T-helper 1 cell treated with Interleukin-12 subunit alpha and Interleukin-12 subunit beta and Interleukin-4 antibody, amounts not matched to agents 30 μg/mL and 1 μg/mL, for 36 hours (primary cell): ENCODE measurements around the gene NEDD9.

Source experiments
- H3K27ac Mint-ChIP-seq: one replicate; pipeline ENCODE4 v1.8.0; 2021; ENCODE audit warnings: mild to moderate bottlenecking, mixed read lengths
- H3K27me3 Mint-ChIP-seq: one replicate; pipeline ENCODE4 v1.8.0; 2021; ENCODE audit warnings: low read depth, mixed read lengths
- H3K36me3 Mint-ChIP-seq: one replicate; pipeline ENCODE4 v1.8.0; 2021; ENCODE audit warnings: low read depth, mixed read lengths
- H3K4me1 Mint-ChIP-seq: one replicate; pipeline ENCODE4 v1.8.0; 2021; ENCODE audit warnings: low read depth, mixed read lengths
- H3K4me3 Mint-ChIP-seq: one replicate; pipeline ENCODE4 v1.8.0; 2021; ENCODE audit warnings: mild to moderate bottlenecking, moderate library complexity, mixed read lengths
- H3K9me3 Mint-ChIP-seq: one replicate; pipeline ENCODE4 v1.8.0; 2021; ENCODE audit warnings: mixed read lengths

NEDD9 gene

DNA sequence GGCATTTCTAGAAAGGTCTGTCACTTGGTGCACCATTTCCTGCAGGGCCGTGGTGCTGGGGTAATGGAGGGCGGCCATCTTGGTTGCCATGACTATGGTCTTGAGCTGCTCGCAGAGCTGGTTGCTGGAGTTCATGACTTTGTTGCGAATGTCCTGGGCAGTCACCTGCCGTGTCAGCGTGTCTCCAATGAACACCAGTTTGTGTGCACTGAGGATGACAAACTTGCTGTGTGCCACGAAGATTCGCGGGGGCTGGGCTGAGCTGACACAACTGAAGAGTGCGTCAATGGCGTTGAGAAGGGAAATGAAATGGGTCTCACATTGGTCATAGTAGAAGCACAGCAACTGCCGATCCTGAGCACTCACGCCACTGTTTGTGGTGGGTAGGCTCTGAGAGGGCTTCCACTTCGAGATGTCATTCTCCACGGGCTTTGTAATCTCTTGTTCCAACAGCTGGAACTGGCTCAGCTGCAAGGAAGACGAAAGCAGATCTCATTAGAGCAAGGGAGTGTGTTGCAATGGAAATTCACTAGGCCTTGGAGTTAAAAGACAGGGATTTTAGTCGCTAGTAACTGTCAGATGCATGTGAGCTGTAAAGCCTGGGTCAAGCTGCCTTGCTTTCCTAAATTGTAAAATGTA, 47.1 kb downstream of the NEDD9 start:
- Mint-ChIP-seq H3K9me3 (no peaks in the 10 kb centered on the region), H3K27me3 (no peaks in the 10 kb centered on the region), H3K27ac (no peak overlapping the region), H3K4me3 (no peak overlapping the region), H3K36me3 (peaks cover 78% of the 10 kb centered on the region), H3K4me1 (peaks cover 2% of the 10 kb centered on the region)

DNA sequence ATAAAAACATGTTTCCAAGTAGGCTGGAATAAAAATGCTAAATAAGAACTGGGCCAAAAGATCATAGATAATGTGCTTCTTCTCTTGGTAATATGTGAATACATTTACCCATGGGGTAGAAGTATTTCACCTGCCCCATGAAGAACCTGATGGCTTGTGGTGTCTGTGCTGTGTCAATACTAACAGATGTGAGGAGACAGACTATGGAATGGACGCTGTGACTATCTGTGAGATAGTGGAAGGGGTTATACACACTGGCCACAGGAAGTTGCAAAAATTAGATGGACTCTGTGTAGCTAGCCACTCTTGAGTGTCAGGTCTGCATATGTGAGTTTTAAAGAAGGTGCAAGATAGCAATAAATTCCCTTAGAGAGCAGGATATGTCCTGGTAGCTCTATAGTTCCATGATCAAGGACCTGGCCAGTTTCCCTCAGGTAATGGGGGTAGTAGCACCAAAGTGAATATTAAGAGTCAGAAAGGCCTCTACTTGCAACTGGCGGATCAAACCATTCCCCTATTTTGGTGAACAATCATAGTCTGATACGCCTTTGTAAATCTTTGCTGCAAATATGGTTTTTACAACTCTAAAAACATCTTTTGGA, 48.6 kb downstream of the NEDD9 start:
- Mint-ChIP-seq H3K4me3 (no peak overlapping the region), H3K27ac (no peak overlapping the region), H3K27me3 (no peaks in the 10 kb centered on the region), H3K9me3 (no peaks in the 10 kb centered on the region), H3K36me3 (peaks cover 71% of the 10 kb centered on the region), H3K4me1 (peaks cover 2% of the 10 kb centered on the region)

DNA sequence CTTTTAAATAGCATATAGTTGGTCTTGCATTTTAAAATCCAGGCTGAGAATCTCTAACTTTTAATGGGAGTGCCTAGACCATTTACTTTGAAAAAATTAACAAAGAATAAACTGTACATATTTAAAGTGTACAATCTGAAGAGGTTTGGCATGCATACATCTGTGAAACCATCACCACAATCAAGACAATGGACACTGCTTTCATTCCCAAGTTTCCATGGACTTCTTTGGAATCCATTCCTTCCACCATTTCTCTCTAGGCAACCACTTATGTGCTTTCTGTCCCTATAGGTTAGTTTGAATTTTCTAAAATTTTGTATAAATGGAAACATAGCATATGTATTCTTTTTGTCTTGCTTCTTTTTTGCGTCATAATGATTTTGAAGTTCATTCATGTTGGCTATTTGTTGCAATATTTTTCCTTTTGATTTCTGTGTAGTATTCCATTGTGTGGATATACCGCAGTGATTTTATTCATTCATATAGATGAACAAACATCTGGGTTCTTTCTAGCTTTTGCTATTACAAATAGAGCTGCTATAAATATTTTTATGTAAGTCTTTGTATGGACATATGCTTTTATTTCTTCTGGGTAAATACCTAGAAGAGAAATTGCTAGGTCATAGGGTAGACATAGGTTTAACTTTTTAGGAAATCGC, 50.9 kb downstream of the NEDD9 start:
- H3K9me3 Mint-ChIP-seq = no peaks in the 10 kb centered on the region
- H3K4me3 Mint-ChIP-seq = no peak overlapping the region
- H3K36me3 Mint-ChIP-seq = peaks cover 50% of the 10 kb centered on the region
- H3K27me3 Mint-ChIP-seq = no peaks in the 10 kb centered on the region
- H3K4me1 Mint-ChIP-seq = peaks cover 2% of the 10 kb centered on the region
- H3K27ac Mint-ChIP-seq = no peak overlapping the region

DNA sequence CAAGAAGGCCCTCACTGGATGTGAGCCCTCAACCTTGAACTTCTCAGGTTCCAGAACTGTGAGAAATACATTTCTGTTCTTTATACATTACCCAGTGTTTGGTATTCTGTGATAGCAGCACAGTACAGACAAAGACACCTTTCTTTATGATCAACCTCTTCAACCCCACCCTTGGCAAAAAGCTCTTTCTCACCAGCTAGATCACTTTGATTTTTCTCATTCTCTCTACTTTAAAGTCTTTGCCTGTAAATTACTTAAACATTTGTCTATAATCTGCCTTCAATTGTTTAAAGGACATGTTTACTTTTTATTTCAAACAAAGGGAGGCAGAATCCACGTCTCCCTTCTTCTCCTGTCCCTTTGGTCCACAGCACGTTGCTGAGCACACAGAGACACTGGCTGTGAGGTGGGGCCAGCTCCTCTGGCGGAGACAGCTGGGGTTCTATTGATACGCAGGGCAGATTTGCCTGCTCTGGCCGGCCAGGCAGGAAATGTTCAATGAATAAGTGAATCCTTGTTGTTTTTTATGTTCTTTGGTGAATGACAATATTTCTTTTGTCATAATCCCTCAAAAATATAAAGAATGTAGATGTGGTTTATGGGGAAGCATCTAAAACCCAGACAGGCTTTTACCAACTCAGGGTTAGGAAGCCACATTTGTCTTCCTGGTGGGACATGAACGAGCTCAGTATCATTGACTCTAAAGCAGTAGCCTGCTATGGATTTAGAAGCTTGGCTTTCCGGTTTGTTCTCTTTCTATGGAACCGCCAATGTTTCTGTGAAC, 52.9 kb downstream of the NEDD9 start:
- H3K9me3 Mint-ChIP-seq = no peaks in the 10 kb centered on the region
- no peaks in the 10 kb centered on the region for H3K27me3 Mint-ChIP-seq
- peaks cover 2% of the 10 kb centered on the region for H3K4me1 Mint-ChIP-seq
- no peak overlapping the region for H3K27ac Mint-ChIP-seq
- no peak overlapping the region for H3K4me3 Mint-ChIP-seq
- peaks cover 35% of the 10 kb centered on the region for H3K36me3 Mint-ChIP-seq

DNA sequence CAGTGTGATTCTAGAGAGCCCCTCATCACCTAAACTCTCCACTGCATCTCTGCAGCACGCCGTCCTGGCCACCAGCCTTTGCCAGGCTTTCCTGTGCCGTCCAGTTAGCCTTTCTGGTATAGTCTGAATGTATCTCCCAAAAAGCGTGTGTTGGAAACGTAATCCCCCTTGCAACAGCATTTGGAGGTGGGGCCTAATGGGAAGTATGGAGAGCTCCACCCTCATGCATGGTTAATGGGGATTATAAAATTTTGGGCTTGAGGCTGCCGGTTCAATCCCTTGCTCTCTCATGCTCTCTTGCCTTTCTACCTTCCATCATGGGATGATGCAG, 53.4 kb downstream of the NEDD9 start:
- Mint-ChIP-seq H3K27ac (no peak overlapping the region), H3K27me3 (no peaks in the 10 kb centered on the region), H3K9me3 (no peaks in the 10 kb centered on the region), H3K4me3 (no peak overlapping the region), H3K36me3 (peaks cover 29% of the 10 kb centered on the region), H3K4me1 (no peaks in the 10 kb centered on the region)

DNA sequence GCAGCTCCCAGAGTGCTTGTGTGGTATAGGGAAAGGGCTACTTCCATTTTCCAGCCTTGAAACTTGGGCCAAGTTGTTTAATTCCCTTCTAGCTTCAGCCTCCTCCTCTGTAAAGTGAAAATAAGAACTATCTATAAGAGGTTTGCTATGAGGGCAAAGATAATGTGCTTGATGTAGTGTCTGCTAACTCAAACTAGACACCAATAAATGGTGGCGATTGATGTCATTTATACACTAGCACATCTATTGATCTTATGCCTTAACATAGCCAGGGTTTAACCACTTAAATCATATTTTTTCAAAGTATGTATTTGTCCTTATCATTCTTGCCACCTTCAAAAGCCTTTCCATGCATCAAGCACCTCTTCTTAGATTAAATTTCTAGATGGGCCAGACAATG, 55.2 kb downstream of the NEDD9 start:
- peaks cover 6% of the 10 kb centered on the region for H3K4me1 Mint-ChIP-seq

DNA sequence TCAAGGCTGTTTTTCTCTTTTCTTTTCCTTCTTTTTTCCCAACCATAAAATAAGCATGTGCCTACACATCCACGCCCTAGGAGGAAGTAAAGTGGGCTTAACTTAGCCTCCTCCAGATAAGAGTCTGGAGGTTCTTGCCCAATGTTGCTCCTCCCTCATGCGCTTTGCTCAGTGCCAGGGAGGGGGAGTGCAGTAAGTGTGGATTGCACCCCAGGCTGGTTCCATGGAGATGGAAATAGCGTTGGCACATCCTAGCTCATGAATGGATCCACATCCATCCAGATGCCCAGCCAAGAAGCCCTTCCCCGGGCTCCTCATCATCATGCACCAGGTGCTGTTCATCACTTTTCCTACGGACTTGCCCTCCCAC, 58.2 kb downstream of the NEDD9 start:
- Mint-ChIP-seq H3K4me1 (peaks cover 8% of the 10 kb centered on the region), H3K4me3 (no peak overlapping the region), H3K36me3 (no peaks in the 10 kb centered on the region), H3K27ac (no peak overlapping the region), H3K9me3 (no peaks in the 10 kb centered on the region), H3K27me3 (no peaks in the 10 kb centered on the region)

More for the DNA sequence above, 55.2 kb downstream of the NEDD9 start:
- H3K36me3 Mint-ChIP-seq = peaks cover 14% of the 10 kb centered on the region
- H3K27ac Mint-ChIP-seq = no peak overlapping the region
- no peak overlapping the region for H3K4me3 Mint-ChIP-seq
- H3K27me3 Mint-ChIP-seq = no peaks in the 10 kb centered on the region
- H3K9me3 Mint-ChIP-seq = no peaks in the 10 kb centered on the region

DNA sequence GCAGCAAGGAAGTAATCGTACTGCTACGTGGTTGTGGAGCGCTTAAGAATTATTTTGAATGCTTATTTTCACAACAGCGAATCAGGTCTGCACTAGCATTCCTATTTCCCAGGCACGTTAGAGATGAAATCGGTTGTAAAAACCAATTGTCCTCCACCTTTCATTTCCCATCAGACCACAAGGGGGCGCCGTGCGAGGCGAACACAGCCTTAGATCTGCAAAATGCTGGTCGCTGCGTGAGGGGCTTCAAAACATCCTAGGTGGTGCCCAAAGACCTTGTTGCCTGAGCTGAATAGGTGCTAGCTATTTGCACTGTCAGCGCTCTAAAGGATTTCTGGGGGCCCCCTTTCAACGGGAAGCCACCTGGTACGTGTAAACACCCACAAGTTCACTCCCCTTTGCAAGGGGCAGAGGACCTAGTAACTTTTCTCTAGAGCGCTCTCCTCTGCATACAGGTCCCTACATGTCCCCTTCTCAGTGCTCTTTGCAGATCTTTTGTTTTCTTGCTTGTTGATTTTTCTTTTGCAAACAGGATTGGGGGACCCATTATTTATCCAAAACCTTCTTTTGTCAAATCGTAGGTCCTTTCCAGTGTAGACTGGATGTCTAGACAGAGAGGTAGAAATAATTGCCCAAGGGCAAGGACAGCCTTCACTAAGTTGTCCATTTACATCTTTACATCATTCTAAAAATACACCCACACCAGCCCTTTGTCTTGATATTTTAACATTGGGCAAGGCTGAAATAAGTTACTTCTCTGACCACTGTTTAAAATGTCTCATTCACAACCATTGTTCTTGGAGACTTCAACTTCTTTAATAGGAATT, 59.8 kb downstream of the NEDD9 start:
- Mint-ChIP-seq H3K36me3 (no peaks in the 10 kb centered on the region), H3K27ac (no peak overlapping the region), H3K9me3 (no peaks in the 10 kb centered on the region), H3K4me3 (peak overlapping the region; percentile 41), H3K4me1 (peaks cover 8% of the 10 kb centered on the region), H3K27me3 (no peaks in the 10 kb centered on the region)

DNA sequence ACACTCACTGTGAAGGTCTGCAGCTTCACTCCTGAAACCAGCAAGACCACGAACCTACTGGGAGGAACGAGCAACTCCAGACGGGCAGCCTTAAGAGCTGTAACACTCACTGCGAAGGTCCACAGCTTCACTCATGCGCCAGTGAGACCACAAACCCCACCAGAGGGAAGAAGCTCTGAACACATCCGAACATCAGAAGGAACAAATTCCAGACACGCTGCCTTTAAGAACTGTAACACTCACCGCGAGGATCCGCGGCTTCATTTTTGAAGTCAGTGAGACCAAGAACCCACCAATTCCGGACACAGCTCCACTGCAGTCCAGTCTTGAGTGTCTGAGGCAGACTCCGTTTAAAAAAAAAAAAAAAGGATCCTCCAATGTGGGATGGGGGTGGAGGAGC, 60.5 kb downstream of the NEDD9 start:
- Mint-ChIP-seq H3K27me3 (no peaks in the 10 kb centered on the region), H3K4me1 (peaks cover 8% of the 10 kb centered on the region), H3K36me3 (no peaks in the 10 kb centered on the region), H3K4me3 (no peak overlapping the region), H3K27ac (no peak overlapping the region), H3K9me3 (no peaks in the 10 kb centered on the region)

DNA sequence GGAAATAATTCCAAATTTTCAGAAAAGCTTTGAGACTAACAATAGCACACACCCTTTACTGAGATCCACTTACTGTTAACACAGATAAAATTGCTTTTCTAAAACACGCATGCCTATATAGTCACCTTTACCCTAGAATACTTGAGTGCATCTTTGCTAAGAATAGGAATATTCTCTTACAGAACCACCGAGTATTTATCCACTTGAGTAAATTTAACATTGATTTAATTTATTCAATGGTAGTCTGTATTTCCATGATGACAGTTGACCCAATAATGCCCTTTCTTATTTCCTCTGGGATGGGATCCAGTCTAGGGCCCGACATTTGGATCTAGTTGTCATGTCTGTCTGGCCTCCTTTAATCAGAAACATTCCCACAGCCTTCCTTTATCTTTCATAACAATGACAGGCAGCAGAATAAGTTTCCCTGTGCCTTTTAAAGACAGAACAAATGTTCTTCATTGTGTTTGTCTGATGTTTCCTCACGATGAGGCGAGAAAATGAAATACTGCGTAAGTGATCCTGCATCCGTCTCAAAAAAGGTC, 64.3 kb downstream of the NEDD9 start:
- H3K4me3 Mint-ChIP-seq = no peak overlapping the region
- no peaks in the 10 kb centered on the region for H3K36me3 Mint-ChIP-seq
- H3K9me3 Mint-ChIP-seq = no peaks in the 10 kb centered on the region
- peaks cover 27% of the 10 kb centered on the region for H3K4me1 Mint-ChIP-seq
- H3K27ac Mint-ChIP-seq = no peak overlapping the region
- no peaks in the 10 kb centered on the region for H3K27me3 Mint-ChIP-seq

DNA sequence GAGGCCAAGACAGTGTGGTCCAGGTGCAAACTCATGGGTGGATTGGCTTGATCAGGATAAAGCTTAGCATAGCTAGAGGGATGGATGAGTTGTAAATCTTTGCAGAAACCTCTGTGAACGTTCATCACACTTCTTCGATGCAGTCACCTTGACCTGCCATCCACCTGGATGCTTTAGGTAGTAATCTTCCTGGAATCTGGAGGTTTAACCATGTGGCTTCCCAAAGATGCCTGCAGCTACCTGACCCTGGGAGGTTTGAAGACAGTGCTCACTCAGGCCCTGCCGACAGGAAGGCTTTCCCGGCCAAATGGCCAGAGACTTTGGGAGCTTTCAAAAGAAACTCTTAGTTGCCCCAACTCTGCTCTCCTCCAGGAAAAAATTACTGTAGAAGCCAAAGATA, 65.5 kb downstream of the NEDD9 start:
- Mint-ChIP-seq H3K27ac (no peak overlapping the region), H3K9me3 (no peaks in the 10 kb centered on the region), H3K36me3 (no peaks in the 10 kb centered on the region), H3K27me3 (no peaks in the 10 kb centered on the region), H3K4me3 (no peak overlapping the region), H3K4me1 (peaks cover 23% of the 10 kb centered on the region)

DNA sequence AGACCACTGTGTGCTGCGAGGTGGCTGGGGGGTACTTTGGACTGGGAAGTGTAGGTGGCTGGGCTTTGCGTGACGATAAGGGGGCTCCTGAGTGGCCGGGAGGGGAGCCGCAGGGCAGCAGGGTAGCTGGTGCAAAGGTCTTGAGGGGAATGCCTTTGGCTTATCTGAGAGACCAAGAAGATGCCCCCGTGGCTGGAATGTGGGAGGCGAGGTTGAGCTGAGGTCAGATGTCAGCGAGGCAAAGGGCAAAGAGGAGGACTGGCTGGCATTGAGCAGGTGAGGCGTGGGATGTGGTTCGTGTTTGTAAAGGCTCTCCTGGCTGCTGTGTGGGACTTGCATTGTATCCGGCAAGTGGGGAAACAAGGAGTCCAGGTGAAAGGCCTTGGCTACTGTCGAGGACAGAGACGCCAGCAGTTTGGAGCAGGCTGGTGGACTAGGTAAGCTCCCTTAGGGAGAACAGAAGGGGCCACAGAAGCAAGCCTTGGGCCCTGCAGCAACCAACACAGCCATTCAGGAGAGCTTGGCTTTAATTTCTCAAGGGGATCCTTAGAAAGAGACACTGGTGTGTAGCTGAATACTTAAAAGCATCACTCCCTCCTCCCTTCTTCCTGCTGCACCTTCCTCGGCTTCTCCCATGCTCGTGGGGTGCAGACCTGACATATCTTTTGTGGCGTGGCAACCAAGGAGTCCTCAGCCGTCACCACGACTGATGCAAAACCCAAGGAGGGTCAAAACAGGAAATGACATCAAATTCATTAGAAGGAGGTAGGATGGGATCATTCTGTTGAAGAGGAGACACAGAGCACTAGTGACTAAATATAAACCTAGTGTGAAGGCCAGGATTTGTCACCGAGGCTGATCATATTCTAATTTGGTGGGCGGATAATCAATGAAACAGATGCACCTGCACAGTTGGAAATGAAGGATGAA, 67.5 kb downstream of the NEDD9 start:
- no peaks in the 10 kb centered on the region for H3K9me3 Mint-ChIP-seq
- H3K4me3 Mint-ChIP-seq = peak overlapping the region; percentile 40
- H3K27ac Mint-ChIP-seq = peak overlapping the region; percentile 81
- H3K27me3 Mint-ChIP-seq = no peaks in the 10 kb centered on the region
- H3K4me1 Mint-ChIP-seq = peaks cover 23% of the 10 kb centered on the region
- no peaks in the 10 kb centered on the region for H3K36me3 Mint-ChIP-seq

DNA sequence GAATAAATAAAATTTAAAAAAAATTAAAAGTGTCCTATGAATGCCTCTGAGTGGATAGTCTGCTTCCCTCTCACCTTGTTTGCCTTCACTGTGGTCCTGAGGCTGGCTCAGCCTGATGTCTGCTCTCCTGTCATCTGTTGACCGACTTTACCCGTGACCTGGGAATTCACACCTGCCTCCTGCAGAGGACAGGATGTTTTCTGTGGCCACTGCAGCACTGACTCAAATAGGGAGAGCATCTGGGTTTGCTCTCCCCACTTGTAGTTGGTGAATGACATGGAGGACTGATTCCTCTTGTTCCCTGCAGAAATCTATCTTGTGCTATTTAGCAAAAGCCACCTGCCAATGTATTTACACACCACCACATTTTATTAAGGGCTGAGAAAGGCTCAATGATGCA, 68.5 kb downstream of the NEDD9 start:
- no peaks in the 10 kb centered on the region for H3K9me3 Mint-ChIP-seq
- no peak overlapping the region for H3K4me3 Mint-ChIP-seq
- peaks cover 23% of the 10 kb centered on the region for H3K4me1 Mint-ChIP-seq
- no peaks in the 10 kb centered on the region for H3K36me3 Mint-ChIP-seq
- H3K27ac Mint-ChIP-seq = peak overlapping the region; percentile 64
- H3K27me3 Mint-ChIP-seq = no peaks in the 10 kb centered on the region
